Sigmoid colon (tissue), 4 donors: ENCODE results near the gene IFNLR1.

ENCODE experiments used
- POLR2A ChIP-seq, 2 donors: fragments of 450-650 bp; IDR thresholded peaks; one replicate each; pipeline ENCODE4 v1.6.1; 2016; ENCODE audit warnings: antibody characterized with exemption in 2 of 2, mild to moderate bottlenecking in 2 of 2, moderate library complexity in 2 of 2
- POLR2AphosphoS5 ChIP-seq, 4 donors: sonication (generic); formaldehyde crosslinking; IDR thresholded peaks; one replicate each; pipeline ENCODE4 v1.6.1; 2017; ENCODE audit warnings: antibody characterized with exemption in 4 of 4
- TF ChIP-seq, protein P1 (sequence below), 4 experiments: fragments of 450-650 bp in 3 of 4; fragments of 200-600 bp in 1 of 4; IDR thresholded peaks; one replicate each; pipeline ENCODE4 v1.5.1; 2016 to 2019; ENCODE audit warnings: antibody characterized with exemption in 4 of 4, mild to moderate bottlenecking in 3 of 4, moderate library complexity in 2 of 4

DNA sequence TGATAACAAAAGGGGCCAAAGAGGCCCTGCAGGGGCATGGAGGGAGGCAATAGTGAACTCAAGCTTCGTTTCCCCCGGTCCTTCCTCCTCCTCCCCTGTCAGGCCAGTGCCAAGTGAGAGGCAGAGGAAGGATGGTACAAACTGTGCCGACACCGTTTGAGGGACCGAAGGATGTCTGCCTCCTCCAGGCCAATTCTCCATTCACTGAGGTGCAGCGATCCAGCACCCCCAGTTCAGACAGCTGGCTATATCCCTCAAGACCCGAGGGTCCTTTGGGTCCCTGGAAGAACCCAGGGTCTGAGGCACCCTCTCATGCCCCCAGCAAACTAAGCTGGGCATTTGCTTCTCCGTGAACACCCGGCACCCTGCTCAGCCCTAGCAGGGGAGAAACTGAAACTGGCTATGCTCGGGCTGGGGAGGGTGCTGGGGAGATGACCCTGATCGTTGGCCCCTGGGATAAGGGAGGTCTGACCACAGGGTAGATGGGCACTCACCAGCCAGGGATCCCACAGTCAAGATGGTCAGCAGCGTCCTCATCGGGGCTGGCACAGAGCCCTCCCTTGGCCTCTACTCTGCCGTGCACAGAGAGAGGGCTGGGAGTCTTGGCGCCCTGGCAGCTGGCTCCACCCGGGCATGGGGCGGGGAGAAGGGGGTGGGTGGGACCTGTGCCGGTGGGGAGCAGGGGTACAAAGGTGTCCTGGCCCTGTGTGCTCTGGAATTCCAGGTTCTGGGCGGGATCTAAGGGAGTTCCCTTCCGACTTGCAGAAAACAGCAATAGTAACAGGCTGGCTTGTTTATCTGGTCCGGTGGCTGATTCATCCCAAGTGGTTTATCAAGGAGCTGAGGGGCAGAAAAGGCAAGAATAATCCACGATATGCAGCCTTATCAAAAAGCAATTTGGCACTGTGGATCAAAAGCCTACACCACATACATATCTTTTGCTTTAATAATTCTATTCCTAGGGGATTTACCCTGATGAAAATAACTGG, 44.2 kb downstream of the IFNLR1 start, which contains the start of gene IL22RA1:
- TF ChIP-seq, protein P1, sequence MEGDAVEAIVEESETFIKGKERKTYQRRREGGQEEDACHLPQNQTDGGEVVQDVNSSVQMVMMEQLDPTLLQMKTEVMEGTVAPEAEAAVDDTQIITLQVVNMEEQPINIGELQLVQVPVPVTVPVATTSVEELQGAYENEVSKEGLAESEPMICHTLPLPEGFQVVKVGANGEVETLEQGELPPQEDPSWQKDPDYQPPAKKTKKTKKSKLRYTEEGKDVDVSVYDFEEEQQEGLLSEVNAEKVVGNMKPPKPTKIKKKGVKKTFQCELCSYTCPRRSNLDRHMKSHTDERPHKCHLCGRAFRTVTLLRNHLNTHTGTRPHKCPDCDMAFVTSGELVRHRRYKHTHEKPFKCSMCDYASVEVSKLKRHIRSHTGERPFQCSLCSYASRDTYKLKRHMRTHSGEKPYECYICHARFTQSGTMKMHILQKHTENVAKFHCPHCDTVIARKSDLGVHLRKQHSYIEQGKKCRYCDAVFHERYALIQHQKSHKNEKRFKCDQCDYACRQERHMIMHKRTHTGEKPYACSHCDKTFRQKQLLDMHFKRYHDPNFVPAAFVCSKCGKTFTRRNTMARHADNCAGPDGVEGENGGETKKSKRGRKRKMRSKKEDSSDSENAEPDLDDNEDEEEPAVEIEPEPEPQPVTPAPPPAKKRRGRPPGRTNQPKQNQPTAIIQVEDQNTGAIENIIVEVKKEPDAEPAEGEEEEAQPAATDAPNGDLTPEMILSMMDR (IDR thresholded peaks at IDR 0.05) = no peak
- TF ChIP-seq POLR2AphosphoS5 (IDR thresholded peaks at IDR 0.05) (no peak), POLR2A (IDR thresholded peaks at IDR 0.05) (peak in 1 of 2 donors; percentile 14)
